ENCODE results near the gene C20orf204. TPM values are rescaled to one million over a fixed set of nuclear protein-coding genes. Genes with fewer than 3 reads are reported as not detected.
A peak's percentile ranks its signal among the peaks of the same experiment; 100 is the strongest.
"Not testable (repeated sequence)": the region's sequence is repeated elsewhere in the genome, so short reads cannot be mapped to it uniquely, and the experiment has no call there.

Gene C20orf204
- total RNA-seq, 2 experiments from 2014 or later, result 6.1 to 6.4 TPM

- Mint-ChIP-seq H3K27me3 (no peaks in the 10 kb centered on the region), H3K4me1 (ENCODE audit: low read depth) (peaks cover 25% of the 10 kb centered on the region), H3K4me3 (peak overlapping the region; percentile 38), H3K9me3 (peaks cover 2% of the 10 kb centered on the region), H3K27ac (peak overlapping the region; percentile 61), H3K36me3 (ENCODE audit: low read depth) (peaks cover 86% of the 10 kb centered on the region)
- ChIA-PET POLR2A (interaction anchor here (0.9 kb wide), 1 partner anchor 28 kb away, joined by 3 read pairs; no protein-coding TSS in a partner anchor), CTCF (no interaction called here)
- ATAC-seq (ENCODE audit: poor library complexity) (no peak), DNase-seq (peak in 2 of 14 experiments; percentile 15 to 32)
- H3K27ac ChIP-seq (ENCODE audit: low read depth in 1 of 2, low read length in 2 of 2), result peak overlapping the region in 1 of 2 donors; percentile 70
- H3K27me3 ChIP-seq (ENCODE audit: control insufficient read depth in 1 of 2, insufficient read depth in 2 of 2, low read length in 2 of 2), result no peaks in the 10 kb centered on the region
- intact Hi-C loops (cut with DNase I, micrococcal nuclease), result no loop called here
- H3K36me3 ChIP-seq (ENCODE audit: insufficient read depth, low read length), result peaks cover 77% of the 10 kb centered on the region
- TF ChIP-seq CTCF (IDR thresholded peaks at IDR 0.05), result no peak
- peak overlapping the region; percentile 24 for H3K4me3 ChIP-seq (ENCODE audit: low read length)
- peaks cover 54 to 66% of the 10 kb centered on the region in 2 experiments for H3K9me3 ChIP-seq (ENCODE audit: control insufficient read depth in 1 of 2, insufficient read depth in 1 of 2, low read length in 2 of 2)
- H3K4me1 ChIP-seq (ENCODE audit: insufficient read depth, low read length), result peaks cover 36% of the 10 kb centered on the region
Measured at GRCh38 chr20:64011366-64011779, 24.6 kb upstream of the C20orf204 start.

GRCh38 chr20:64012385-64013154 is 23.4 kb upstream of the C20orf204 start:
- H3K9me3 Mint-ChIP-seq; H3K27me3 ChIP-seq (ENCODE audit: control insufficient read depth in 1 of 2, insufficient read depth in 2 of 2, low read length in 2 of 2); H3K4me3 Mint-ChIP-seq; intact Hi-C loops (cut with DNase I, micrococcal nuclease); H3K27me3 Mint-ChIP-seq: not testable (repeated sequence)
- H3K36me3 Mint-ChIP-seq (ENCODE audit: low read depth), result peaks cover 81% of the 10 kb centered on the region
- H3K4me1 ChIP-seq (ENCODE audit: insufficient read depth, low read length), result peaks cover 36% of the 10 kb centered on the region
- H3K27ac ChIP-seq (ENCODE audit: low read depth in 1 of 2, low read length in 2 of 2), result peak overlapping the region; percentile 31 to 62
- H3K27ac Mint-ChIP-seq, result peak overlapping the region; percentile 74
- ChIA-PET CTCF (interaction anchor here (1.5 to 2.0 kb wide), 2 partner anchors 26 to 32 kb away, joined by 4 to 13 read pairs; no protein-coding TSS in a partner anchor), POLR2A (interaction anchor here (0.7 to 0.8 kb wide), 2 partner anchors 65 to 475 kb away, joined by 3 to 4 read pairs; partner anchors contain the start of gene PTK6)
- peaks cover 73% of the 10 kb centered on the region for H3K36me3 ChIP-seq (ENCODE audit: insufficient read depth, low read length)
- peaks cover 27% of the 10 kb centered on the region for H3K4me1 Mint-ChIP-seq (ENCODE audit: low read depth)
- ATAC-seq (ENCODE audit: poor library complexity), result peak; percentile 57
- H3K4me3 ChIP-seq (ENCODE audit: low read length), result peak overlapping the region; percentile 22
- DNase-seq, result peak in 2 of 14 experiments; percentile 48 to 54
- H3K9me3 ChIP-seq (ENCODE audit: control insufficient read depth in 1 of 2, insufficient read depth in 1 of 2, low read length in 2 of 2), result peaks cover 54 to 63% of the 10 kb centered on the region in 2 experiments

- no peak for TF ChIP-seq CTCF (IDR thresholded peaks at IDR 0.05)
- Mint-ChIP-seq H3K27me3 (no peaks in the 10 kb centered on the region), H3K4me3 (no peak overlapping the region), H3K36me3 (ENCODE audit: low read depth) (peaks cover 81% of the 10 kb centered on the region), H3K27ac (peak overlapping the region; percentile 47), H3K9me3 (no peaks in the 10 kb centered on the region), H3K4me1 (ENCODE audit: low read depth) (peaks cover 17% of the 10 kb centered on the region)
- intact Hi-C loops (cut with DNase I, micrococcal nuclease), result no loop called here
- Histone ChIP-seq H3K27ac (ENCODE audit: low read depth in 1 of 2, low read length in 2 of 2) (no peak overlapping the region), H3K27me3 (ENCODE audit: control insufficient read depth in 1 of 2, insufficient read depth in 2 of 2, low read length in 2 of 2) (no peaks in the 10 kb centered on the region), H3K36me3 (ENCODE audit: insufficient read depth, low read length) (peaks cover 73% of the 10 kb centered on the region), H3K9me3 (ENCODE audit: control insufficient read depth in 1 of 2, insufficient read depth in 1 of 2, low read length in 2 of 2) (peaks cover 26 to 34% of the 10 kb centered on the region in 2 experiments), H3K4me3 (ENCODE audit: low read length) (no peak overlapping the region), H3K4me1 (ENCODE audit: insufficient read depth, low read length) (peaks cover 27% of the 10 kb centered on the region)
- no peak for ATAC-seq (ENCODE audit: poor library complexity)
- ChIA-PET CTCF (no interaction called here), POLR2A (no interaction called here)
- DNase-seq, result no peak
Measured at GRCh38 chr20:64015635-64016034, 20.3 kb upstream of the C20orf204 start.
